Measurements from ENCODE around the gene CDK16. TPM values are rescaled to one million over a fixed set of nuclear protein-coding genes. Genes with fewer than 3 reads are reported as not detected.

The CDK16 gene
- total and polyA plus RNA-seq, 2 of the 13 experiments (the other 11 are each of a cell fraction or from before 2014, with no cell fraction given), result 64.5 to 225 TPM

- TF ChIP-seq ZNF770 (CRISPR knock-in tag; IDR thresholded peaks at IDR 0.05) (no peak), ZFP36L1 (CRISPR knock-in tag; IDR thresholded peaks at IDR 0.05) (no peak), NR2C2 (CRISPR knock-in tag; IDR thresholded peaks at IDR 0.05; ENCODE audit: borderline replicate concordance) (no peak), ZNF576 (CRISPR knock-in tag; IDR thresholded peaks at IDR 0.05) (no peak), TCF7L2 (IDR thresholded peaks at IDR 0.05; ENCODE audit: low read depth, low read length) (no peak), RERE (CRISPR knock-in tag; IDR thresholded peaks at IDR 0.05; ENCODE audit: low read depth) (no peak), MNT (IDR thresholded peaks at IDR 0.05) (no peak), ZNF547 (CRISPR knock-in tag; IDR thresholded peaks at IDR 0.05) (no peak)
These were observed 42.3 kb upstream of the CDK16 start (continued) for GRCh38 chrX:47176101-47176740.

All from HepG2 (cell line).